Thyroid gland (tissue), 4 donors: Measurements from ENCODE around the gene MARCKSL1. TPM values are rescaled to one million over a fixed set of nuclear protein-coding genes. Genes with fewer than 3 reads are reported as not detected.

Source experiments
- DNase-seq, 2 donors: peaks; one replicate each; pipeline ENCODE4 v3.0.0-alpha.2; 2019
- H3K27ac ChIP-seq, 3 donors: fragments of 200-600 bp; sonication (generic); 1 replicate in 2 of 3; 2 replicates in 1 of 3; pipeline ENCODE4 v1.5.1; 2016 to 2019; ENCODE audit warnings: mild to moderate bottlenecking in 1 of 3, moderate library complexity in 1 of 3
- H3K27me3 ChIP-seq: fragments of 200-600 bp; sonication (generic); one replicate; pipeline ENCODE4 v1.5.1; 2019
- H3K36me3 ChIP-seq, 2 donors: fragments of 200-600 bp; sonication (generic); one replicate each; pipeline ENCODE4 v1.5.1; 2016 to 2019
- H3K4me1 ChIP-seq, 2 donors: fragments of 200-600 bp; sonication (generic); one replicate each; pipeline ENCODE4 v1.5.1; 2017 to 2019
- H3K4me3 ChIP-seq, 3 donors: fragments of 200-600 bp; sonication (generic); replicated peaks in 1 of 3; 1 replicate in 2 of 3; 2 replicates in 1 of 3; pipeline ENCODE4 v1.5.1; 2016; ENCODE audit warnings: mild to moderate bottlenecking in 1 of 3
- H3K9me3 ChIP-seq: fragments of 200-600 bp; sonication (generic); one replicate; pipeline ENCODE4 v1.5.1; 2017
- POLR2A ChIP-seq, 2 donors: fragments of 450-650 bp; IDR thresholded peaks; one replicate each; pipeline ENCODE4 v1.6.1; 2017; ENCODE audit warnings: antibody characterized with exemption in 2 of 2, mild to moderate bottlenecking in 2 of 2, moderate library complexity in 1 of 2
- WGBS, 2 donors: methylation state at CpG; one replicate each; pipeline ENCODE4 v1.1.5; 2017; 5-methylcytosine and 5-hydroxymethylcytosine counted together
- intact Hi-C: fragments of 100-400 bp; cut with DNase I; formaldehyde crosslinking; loops from one replicate; pipeline ENCODE4 v1.15.1; 2023
- total RNA-seq, 4 donors: library from RNA; depleted of rRNA; stranded (reverse); fragments of >200 nt; gene quantifications; one replicate each; pipeline ENCODE4 v1.2.3, GENCODE V29; 2016
- TF ChIP-seq, protein P1 (sequence below), 6 experiments: fragments of 200-600 bp in 3 of 6; fragments of 450-650 bp in 3 of 6; sonication (generic) in 3 of 6; IDR thresholded peaks; one replicate each; pipeline ENCODE4 v1.5.1; 2016 to 2019; ENCODE audit warnings: antibody characterized with exemption in 6 of 6, mild to moderate bottlenecking in 2 of 6, inconsistent platforms in 1 of 6, moderate library complexity in 1 of 6

Gene MARCKSL1, protein sequence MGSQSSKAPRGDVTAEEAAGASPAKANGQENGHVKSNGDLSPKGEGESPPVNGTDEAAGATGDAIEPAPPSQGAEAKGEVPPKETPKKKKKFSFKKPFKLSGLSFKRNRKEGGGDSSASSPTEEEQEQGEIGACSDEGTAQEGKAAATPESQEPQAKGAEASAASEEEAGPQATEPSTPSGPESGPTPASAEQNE
- 10 to 100 TPM; 62.1 to 97.3 (median 70.6) TPM for total RNA-seq

DNA sequence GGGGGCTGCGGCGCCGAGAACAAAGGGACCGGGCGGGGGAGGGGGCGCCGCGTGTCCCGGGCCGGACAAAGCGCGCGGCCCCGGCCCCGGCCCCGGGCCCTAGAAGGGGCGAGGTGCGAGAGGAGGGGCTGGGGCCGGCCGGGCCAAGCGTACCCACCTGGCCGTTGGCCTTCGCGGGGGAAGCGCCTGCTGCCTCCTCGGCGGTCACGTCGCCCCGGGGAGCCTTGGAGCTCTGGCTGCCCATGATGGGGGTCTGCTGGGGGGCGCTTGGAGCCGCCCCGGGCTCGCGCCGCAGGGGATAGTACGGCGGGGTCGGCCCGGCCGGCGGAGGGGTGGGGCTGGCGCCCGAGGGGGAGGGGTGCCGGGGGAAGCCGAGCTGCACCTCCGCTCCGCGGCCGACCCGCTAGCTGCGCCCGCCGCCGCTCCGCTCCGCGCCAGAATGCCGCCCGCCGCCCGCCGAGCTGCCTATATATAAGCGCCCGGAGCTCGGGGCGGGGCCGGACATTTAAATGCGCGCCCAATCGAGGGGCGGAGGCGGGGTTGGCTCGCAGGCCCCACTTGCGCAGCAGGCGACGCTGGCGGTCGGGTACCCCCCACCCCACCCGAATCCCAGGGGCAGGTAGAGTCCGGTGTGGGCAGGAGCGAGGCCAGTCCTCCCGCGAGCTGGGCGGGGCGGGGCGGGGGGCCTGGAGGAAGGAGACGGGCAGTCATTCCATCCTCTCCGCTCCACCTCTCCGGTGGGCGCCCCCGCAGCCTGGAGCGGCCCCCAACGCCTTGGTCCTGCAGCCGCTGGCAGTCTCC lies at the start of gene MARCKSL1:
Gene MARCKSL1, minus strand, starts transcription at position 444 of the 801 bp plus-strand sequence. Its CDS starts 200 bp downstream, at position 244.
- WGBS, 2 donors: no CpG with 5 or more reads among the region's 95 CpGs

DNA sequence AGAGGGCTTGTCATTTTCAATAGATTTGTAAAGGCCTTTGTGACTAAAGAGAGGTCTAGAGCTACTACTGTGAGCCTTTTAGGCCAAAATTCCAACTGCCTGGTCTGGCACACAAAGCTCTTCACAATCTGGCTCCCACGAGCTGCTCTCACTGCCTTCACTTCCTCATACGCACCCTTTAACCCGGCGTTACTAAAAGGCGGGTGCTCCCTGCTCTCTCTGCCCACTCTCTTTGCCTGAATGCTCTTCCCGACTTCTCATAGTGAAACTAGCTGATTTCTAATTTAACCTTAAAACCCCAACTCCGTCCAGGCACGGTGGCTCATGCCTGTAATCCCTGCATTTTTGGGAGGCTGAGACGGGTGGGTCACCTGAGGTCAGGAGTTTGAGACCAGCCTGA lies 44.0 kb upstream of the MARCKSL1 start:
- intact Hi-C loops: no loop called here
- Histone ChIP-seq H3K4me1 (no peaks in the 10 kb centered on the region), H3K9me3 (no peaks in the 10 kb centered on the region), H3K36me3 (peaks cover 91 to 93% of the 10 kb centered on the region in 2 donors), H3K27ac (no peak overlapping the region), H3K27me3 (no peaks in the 10 kb centered on the region), H3K4me3 (no peak overlapping the region)
- WGBS, 2 donors: 95 to 96% methylated on average over 9 of the region's 9 CpGs
- TF ChIP-seq, protein P1, sequence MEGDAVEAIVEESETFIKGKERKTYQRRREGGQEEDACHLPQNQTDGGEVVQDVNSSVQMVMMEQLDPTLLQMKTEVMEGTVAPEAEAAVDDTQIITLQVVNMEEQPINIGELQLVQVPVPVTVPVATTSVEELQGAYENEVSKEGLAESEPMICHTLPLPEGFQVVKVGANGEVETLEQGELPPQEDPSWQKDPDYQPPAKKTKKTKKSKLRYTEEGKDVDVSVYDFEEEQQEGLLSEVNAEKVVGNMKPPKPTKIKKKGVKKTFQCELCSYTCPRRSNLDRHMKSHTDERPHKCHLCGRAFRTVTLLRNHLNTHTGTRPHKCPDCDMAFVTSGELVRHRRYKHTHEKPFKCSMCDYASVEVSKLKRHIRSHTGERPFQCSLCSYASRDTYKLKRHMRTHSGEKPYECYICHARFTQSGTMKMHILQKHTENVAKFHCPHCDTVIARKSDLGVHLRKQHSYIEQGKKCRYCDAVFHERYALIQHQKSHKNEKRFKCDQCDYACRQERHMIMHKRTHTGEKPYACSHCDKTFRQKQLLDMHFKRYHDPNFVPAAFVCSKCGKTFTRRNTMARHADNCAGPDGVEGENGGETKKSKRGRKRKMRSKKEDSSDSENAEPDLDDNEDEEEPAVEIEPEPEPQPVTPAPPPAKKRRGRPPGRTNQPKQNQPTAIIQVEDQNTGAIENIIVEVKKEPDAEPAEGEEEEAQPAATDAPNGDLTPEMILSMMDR (IDR thresholded peaks at IDR 0.05): no peak
- no peak for TF ChIP-seq POLR2A (IDR thresholded peaks at IDR 0.05)
- no peak for DNase-seq

More for the DNA sequence above, at the start of gene MARCKSL1:
- Histone ChIP-seq H3K27ac (peak within 1 kb of the TSS; percentile 85 to 90 (median 87)), H3K4me1 (peaks cover 43 to 51% of the 10 kb centered on the region in 2 donors), H3K4me3 (peak within 1 kb of the TSS; percentile 18 to 81 (median 78)), H3K36me3 (peaks cover 0 to 4% of the 10 kb centered on the region in 2 donors), H3K27me3 (no peaks in the 10 kb centered on the region), H3K9me3 (no peaks in the 10 kb centered on the region)
- intact Hi-C loops: loop anchor here (10.0 kb wide), 1 partner anchor 101 kb away; no protein-coding TSS in a partner anchor
- TF ChIP-seq, protein P1 (IDR thresholded peaks at IDR 0.05): no peak
- peak; percentile 90 to 98 for TF ChIP-seq POLR2A (IDR thresholded peaks at IDR 0.05)
- peak; percentile 83 to 88 for DNase-seq

DNA sequence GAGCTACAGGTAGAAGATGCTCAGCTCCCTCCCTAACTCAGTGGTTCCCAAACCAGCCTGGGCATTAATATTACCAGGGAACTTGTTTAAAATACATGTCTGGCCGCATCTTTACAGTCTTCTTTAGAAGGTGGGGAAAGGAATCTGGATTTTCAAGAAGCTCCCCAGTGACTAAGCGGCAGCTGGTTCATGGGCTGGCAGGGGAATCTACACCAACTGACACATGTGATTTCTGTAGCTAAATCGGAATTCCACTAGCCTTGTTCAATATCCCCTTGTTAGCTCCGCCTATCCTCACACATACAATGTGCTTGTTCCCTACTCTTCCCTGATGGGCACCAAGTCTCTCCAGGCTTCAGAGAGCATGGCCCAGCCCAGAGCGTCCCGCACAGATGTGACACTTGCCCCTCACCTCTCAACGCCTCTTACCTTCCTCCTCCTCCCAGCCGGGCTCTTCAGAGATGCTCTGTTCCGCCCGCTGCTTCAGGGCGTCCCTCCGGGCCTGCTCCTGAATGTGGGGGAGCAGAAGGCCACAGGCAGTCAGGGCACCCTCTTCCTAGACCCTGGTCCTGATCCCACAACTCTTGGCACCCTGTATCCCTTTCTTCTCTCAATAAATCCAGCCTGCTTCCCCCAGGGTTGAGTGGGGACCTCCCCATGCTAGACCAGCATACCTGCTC lies 41.6 kb upstream of the MARCKSL1 start:
- intact Hi-C loops: no loop called here
- TF ChIP-seq, protein P1 (IDR thresholded peaks at IDR 0.05): no peak
- no peak for TF ChIP-seq POLR2A (IDR thresholded peaks at IDR 0.05)
- Histone ChIP-seq H3K4me1 (no peaks in the 10 kb centered on the region), H3K4me3 (no peak overlapping the region), H3K9me3 (no peaks in the 10 kb centered on the region), H3K27me3 (no peaks in the 10 kb centered on the region), H3K27ac (no peak overlapping the region), H3K36me3 (peaks cover 77 to 90% of the 10 kb centered on the region in 2 donors)
- DNase-seq: no peak
- 83 to 86% methylated on average over 12 of the region's 12 CpGs for WGBS, 2 donors

DNA sequence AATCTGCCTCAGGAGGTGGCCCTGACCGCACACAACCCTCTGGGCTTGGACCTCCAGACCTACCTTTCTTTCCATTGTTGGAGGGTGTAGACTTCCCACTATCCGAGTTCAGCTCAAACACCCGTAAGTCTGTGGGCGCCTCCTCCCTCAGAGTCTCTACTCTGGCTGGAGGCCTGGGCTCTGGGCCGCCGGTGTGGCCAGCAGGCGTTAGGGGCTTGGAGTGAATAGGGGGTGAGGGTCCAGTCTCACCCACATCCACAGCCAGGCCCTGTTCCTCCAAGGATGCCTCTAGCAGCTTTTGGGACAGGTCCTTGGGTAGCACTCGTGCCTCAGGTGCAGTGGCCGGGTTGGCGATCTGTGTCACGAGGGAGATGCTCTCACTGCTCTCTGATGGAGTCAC lies 40.2 kb upstream of the MARCKSL1 start:
- H3K27ac ChIP-seq: no peak overlapping the region
- DNase-seq: no peak
- H3K27me3 ChIP-seq: no peaks in the 10 kb centered on the region
- peaks cover 62 to 90% of the 10 kb centered on the region in 2 donors for H3K36me3 ChIP-seq
- H3K9me3 ChIP-seq: no peaks in the 10 kb centered on the region
- no peak for TF ChIP-seq POLR2A (IDR thresholded peaks at IDR 0.05)
- no peak overlapping the region for H3K4me3 ChIP-seq
- intact Hi-C loops: no loop called here
- no peaks in the 10 kb centered on the region for H3K4me1 ChIP-seq
- WGBS, 2 donors: 89 to 95% methylated on average over 7 to 11 of the region's 11 CpGs

DNA sequence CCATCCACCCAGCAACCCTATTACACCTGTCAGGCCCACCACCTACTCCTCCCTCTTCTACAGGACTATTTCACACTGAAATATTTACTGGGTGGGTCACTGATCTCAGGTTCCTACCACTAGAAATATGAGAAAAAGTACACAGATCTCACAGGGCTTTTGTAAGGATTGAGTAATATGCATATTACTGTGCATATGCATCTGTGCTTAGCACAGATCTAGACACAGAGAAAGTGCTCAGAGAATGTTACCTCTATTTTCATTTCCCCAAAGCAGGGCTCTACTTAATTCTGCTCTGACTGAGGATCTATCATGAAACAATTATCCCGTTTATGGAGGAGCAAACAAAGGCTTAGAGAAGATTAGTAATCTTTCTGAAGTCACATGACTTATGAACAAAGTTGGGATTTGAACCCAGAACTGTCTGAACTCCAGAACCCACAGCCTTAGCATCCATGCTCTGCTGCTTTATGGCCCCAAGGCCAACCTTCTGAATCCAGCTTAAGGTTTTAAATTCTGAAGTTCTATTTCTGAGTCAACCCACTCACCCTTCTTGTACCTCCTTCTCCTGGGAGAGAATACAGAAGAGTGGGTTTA lies 38.1 kb upstream of the MARCKSL1 start:
- Histone ChIP-seq H3K27ac (no peak overlapping the region), H3K9me3 (no peaks in the 10 kb centered on the region), H3K4me1 (no peaks in the 10 kb centered on the region), H3K27me3 (no peaks in the 10 kb centered on the region), H3K4me3 (no peak overlapping the region), H3K36me3 (peaks cover 50 to 81% of the 10 kb centered on the region in 2 donors)
- TF ChIP-seq, protein P1 (IDR thresholded peaks at IDR 0.05): no peak
- TF ChIP-seq POLR2A (IDR thresholded peaks at IDR 0.05): no peak
- DNase-seq: no peak
- WGBS, 2 donors: 79 to 90% methylated on average over 1 of the region's 1 CpG
- intact Hi-C loops: no loop called here
